ENCODE results near the gene MVB12B. TPM values are rescaled to one million over a fixed set of nuclear protein-coding genes. Genes with fewer than 3 reads are reported as not detected.

Gene MVB12B
- total and polyA plus RNA-seq, 2 donors (not counting 1 experiment from before 2014, with no cell fraction given) = 2.5 to 2.6 TPM

GRCh38 chr9:126421567-126422428, 95.2 kb downstream of the MVB12B start:
- no peak overlapping the region for H3K4me2 ChIP-seq (ENCODE audit: extremely low read depth, insufficient read depth, low read length)
- no peaks in the 10 kb centered on the region for H3K27me3 ChIP-seq (ENCODE audit: control insufficient read depth, insufficient read depth, low read length)
- no peaks in the 10 kb centered on the region for H4K20me1 ChIP-seq (ENCODE audit: control insufficient read depth, extremely low read depth, insufficient read depth, low read length)
- H3K4me3 ChIP-seq (replicated peaks in 1 of 4; ENCODE audit: control extremely low read depth in 1 of 4, insufficient read depth in 1 of 4, low read depth in 3 of 4, low read length in 4 of 4) = no peak overlapping the region
- H3K9me3 ChIP-seq (ENCODE audit: control insufficient read depth, insufficient read depth, low read depth, low read length) = no peaks in the 10 kb centered on the region
- no peak for DNase-seq (ENCODE audit: low read depth in 2 of 2)
- no peak overlapping the region for H2AFZ ChIP-seq (ENCODE audit: low read length)
- H3K79me2 ChIP-seq (ENCODE audit: control insufficient read depth, insufficient read depth, low read length) = no peaks in the 10 kb centered on the region
- no peak overlapping the region for H3K27ac ChIP-seq (ENCODE audit: insufficient read depth, low read length)
- H3K4me1 ChIP-seq (ENCODE audit: control insufficient read depth, extremely low read depth, insufficient read depth, low read length) = no peaks in the 10 kb centered on the region
- no peaks in the 10 kb centered on the region for H3K36me3 ChIP-seq (ENCODE audit: control insufficient read depth, insufficient read depth, low read length)
- no peak for TF ChIP-seq EZH2 (IDR thresholded peaks at IDR 0.05; ENCODE audit: low read length, missing control alignments)
- no peak for TF ChIP-seq CTCF (conservative IDR thresholded peaks at IDR 0.05 in 1 of 2, IDR thresholded peaks at IDR 0.05 in 1 of 2; ENCODE audit: low read depth in 1 of 2, low read length in 2 of 2)
- no peak overlapping the region for H3K9ac ChIP-seq (ENCODE audit: insufficient read depth, low read length)

- H3K27ac ChIP-seq (ENCODE audit: insufficient read depth, low read length) = no peak overlapping the region
- H2AFZ ChIP-seq (ENCODE audit: low read length) = no peak overlapping the region
- H3K79me2 ChIP-seq (ENCODE audit: control insufficient read depth, insufficient read depth, low read length) = no peaks in the 10 kb centered on the region
- DNase-seq (ENCODE audit: low read depth in 2 of 2) = no peak
- no peaks in the 10 kb centered on the region for H3K27me3 ChIP-seq (ENCODE audit: control insufficient read depth, insufficient read depth, low read length)
- H3K9ac ChIP-seq (ENCODE audit: insufficient read depth, low read length) = no peak overlapping the region
- no peak overlapping the region for H3K4me2 ChIP-seq (ENCODE audit: extremely low read depth, insufficient read depth, low read length)
- no peaks in the 10 kb centered on the region for H3K36me3 ChIP-seq (ENCODE audit: control insufficient read depth, insufficient read depth, low read length)
- TF ChIP-seq EZH2 (IDR thresholded peaks at IDR 0.05; ENCODE audit: low read length, missing control alignments) (no peak), CTCF (conservative IDR thresholded peaks at IDR 0.05 in 1 of 2, IDR thresholded peaks at IDR 0.05 in 1 of 2; ENCODE audit: low read depth in 1 of 2, low read length in 2 of 2) (no peak)
- H3K4me3 ChIP-seq (replicated peaks in 1 of 4; ENCODE audit: control extremely low read depth in 1 of 4, insufficient read depth in 1 of 4, low read depth in 3 of 4, low read length in 4 of 4) = no peak overlapping the region
- no peaks in the 10 kb centered on the region for H3K9me3 ChIP-seq (ENCODE audit: control insufficient read depth, insufficient read depth, low read depth, low read length)
- H3K4me1 ChIP-seq (ENCODE audit: control insufficient read depth, extremely low read depth, insufficient read depth, low read length) = no peaks in the 10 kb centered on the region
- H4K20me1 ChIP-seq (ENCODE audit: control insufficient read depth, extremely low read depth, insufficient read depth, low read length) = no peaks in the 10 kb centered on the region
These were observed 96.7 kb downstream of the MVB12B start for GRCh38 chr9:126423142-126423915.

GRCh38 chr9:126423916-126424185, 97.2 kb downstream of the MVB12B start:
- Histone ChIP-seq H3K4me2 (ENCODE audit: extremely low read depth, insufficient read depth, low read length) (no peak overlapping the region), H3K4me1 (ENCODE audit: control insufficient read depth, extremely low read depth, insufficient read depth, low read length) (no peaks in the 10 kb centered on the region), H3K9me3 (ENCODE audit: control insufficient read depth, insufficient read depth, low read depth, low read length) (no peaks in the 10 kb centered on the region), H3K79me2 (ENCODE audit: control insufficient read depth, insufficient read depth, low read length) (no peaks in the 10 kb centered on the region), H3K36me3 (ENCODE audit: control insufficient read depth, insufficient read depth, low read length) (no peaks in the 10 kb centered on the region), H3K4me3 (replicated peaks in 1 of 4; ENCODE audit: control extremely low read depth in 1 of 4, insufficient read depth in 1 of 4, low read depth in 3 of 4, low read length in 4 of 4) (no peak overlapping the region), H3K9ac (ENCODE audit: insufficient read depth, low read length) (no peak overlapping the region), H4K20me1 (ENCODE audit: control insufficient read depth, extremely low read depth, insufficient read depth, low read length) (no peaks in the 10 kb centered on the region), H3K27me3 (ENCODE audit: control insufficient read depth, insufficient read depth, low read length) (no peaks in the 10 kb centered on the region), H3K27ac (ENCODE audit: insufficient read depth, low read length) (no peak overlapping the region), H2AFZ (ENCODE audit: low read length) (no peak overlapping the region)
- no peak for TF ChIP-seq CTCF (conservative IDR thresholded peaks at IDR 0.05 in 1 of 2, IDR thresholded peaks at IDR 0.05 in 1 of 2; ENCODE audit: low read depth in 1 of 2, low read length in 2 of 2)
- TF ChIP-seq EZH2 (IDR thresholded peaks at IDR 0.05; ENCODE audit: low read length, missing control alignments) = no peak
- no peak for DNase-seq (ENCODE audit: low read depth in 2 of 2)

Data from fibroblast of lung (primary cell).